Measurements from ENCODE around the gene INPP1.

DNA sequence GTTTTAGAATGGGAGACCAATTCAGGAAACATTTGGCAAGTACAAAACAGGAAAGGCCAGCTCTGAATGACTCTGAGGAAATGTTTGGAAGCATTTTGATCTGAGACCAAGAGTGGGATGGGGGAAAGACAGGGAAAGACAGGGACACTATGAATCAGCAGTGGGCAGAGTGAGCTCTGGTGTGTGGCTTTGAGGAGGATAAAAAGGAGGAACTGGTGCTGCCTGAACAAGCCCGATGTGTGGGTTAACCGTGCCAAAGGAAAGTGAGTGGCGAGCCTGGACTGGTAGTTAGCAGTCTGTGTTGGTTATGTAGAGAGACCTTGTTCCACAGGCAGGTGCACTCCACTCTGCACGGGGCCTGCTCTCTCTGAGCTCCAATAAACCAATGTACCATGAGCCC, 70.0 kb downstream of the INPP1 start:
- no peak for TF ChIP-seq CTCF (IDR thresholded peaks at IDR 0.05; ENCODE audit: low read length)
- TF ChIP-seq EZH2 (IDR thresholded peaks at IDR 0.05; ENCODE audit: borderline replicate concordance, low read length), result no peak

Measured in OCI-LY1 (cell line).